K562 (cell line): ENCODE data around the gene MYRIP. TPM values are rescaled to one million over a fixed set of nuclear protein-coding genes. Genes with fewer than 3 reads are reported as not detected.

Experiments used
- ATAC-seq: fragments of 200-7000 bp; cut with Tn5 transposase; 3 replicates; pipeline ENCODE4 v1.9.1; 2020; ENCODE audit warnings: moderate library complexity
- BruUV-seq: library from RNA; stranded (reverse); fragments of 400-500 nt; replicated peaks from 2 replicates; lab custom pipeline; 2021; lab: Mats Ljungman, UMichigan
- CTCF ChIA-PET: fragments of 300-600 bp; formaldehyde crosslinking; extraction: SDS; loops from one replicate; lab custom pipeline; 2021; ENCODE audit warnings: low intra/inter-chr PET ratio; lab: Yijun Ruan, JAX
- POLR2A ChIA-PET: fragments of 300-600, 350-650 bp; sonication (Branson Sonifier 250); formaldehyde crosslinking; extraction: SDS; loops from one replicate; lab custom pipeline; 2021; ENCODE audit warnings: antibody characterized with exemption, inconsistent platforms; lab: Yijun Ruan, JAX
- DNase-seq, 4 experiments: peaks; one replicate each; pipeline versions ENCODE4 v3.0.0 to v3.0.0-alpha.2; 2011 to 2018; ENCODE audit warnings: low spot score in 3 of 4, mixed read lengths in 3 of 4; ENCODE audit errors: extremely low read depth in 1 of 4
- FAIRE-seq: peaks from 2 replicates; lab custom pipeline; 2011; peaks lifted over from hg19 to GRCh38; lab: Jason Lieb, UNC
- H2AFZ ChIP-seq: 2 replicates; pipeline ENCODE4 v1.6.0; 2011; ENCODE audit warnings: low read depth, low read length, control low read depth, inconsistent platforms
- H3K27ac ChIP-seq: fragments of 200-600 bp; 3 replicates; pipeline ENCODE4 v1.8.0; 2011; ENCODE audit warnings: low read depth, mild to moderate bottlenecking, control low read depth, inconsistent platforms, low read length, moderate library complexity, mixed read lengths; ENCODE audit errors: extremely low read depth
- H3K27me3 ChIP-seq, 2 experiments: fragments of 300-600 bp in 1 of 2; 2 replicates in 1 of 2; 3 replicates in 1 of 2; pipeline versions ENCODE4 v1.6.0 to v1.8.0; 2011; ENCODE audit warnings: inconsistent platforms in 2 of 2, low read length in 2 of 2, mild to moderate bottlenecking in 1 of 2, mixed read lengths in 1 of 2, moderate library complexity in 1 of 2; ENCODE audit not compliant: control insufficient read depth in 2 of 2, insufficient read depth in 2 of 2
- H3K36me3 ChIP-seq: fragments of 300-600 bp; 3 replicates; pipeline ENCODE4 v1.8.0; 2011; ENCODE audit warnings: mild to moderate bottlenecking, low read length, inconsistent platforms; ENCODE audit not compliant: control insufficient read depth, insufficient read depth
- H3K4me1 ChIP-seq, 2 experiments: fragments of 200-600 bp in 1 of 2; replicated peaks in 1 of 2; 2 replicates in 1 of 2; 3 replicates in 1 of 2; pipeline versions ENCODE4 v1.5.1 to v1.8.0; 2011; ENCODE audit warnings: inconsistent platforms in 2 of 2, low read length in 2 of 2, mild to moderate bottlenecking in 1 of 2, mixed read lengths in 1 of 2, moderate library complexity in 1 of 2; ENCODE audit not compliant: control insufficient read depth in 2 of 2, insufficient read depth in 2 of 2
- H3K4me2 ChIP-seq: 2 replicates; pipeline ENCODE4 v1.6.1; 2011; ENCODE audit warnings: low read length, control low read depth, inconsistent platforms, mixed read lengths; ENCODE audit not compliant: insufficient read depth
- H3K4me3 ChIP-seq: fragments of 200-600 bp; sonication (generic), shearing (Covaris generic); 2 replicates; pipeline ENCODE4 v1.5.1; 2016; ENCODE audit warnings: control low read depth, inconsistent platforms
- H3K79me2 ChIP-seq: fragments of 200-600 bp; 3 replicates; pipeline ENCODE4 v1.8.0; 2011; ENCODE audit warnings: low read length, inconsistent platforms; ENCODE audit not compliant: control insufficient read depth, insufficient read depth
- H3K9ac ChIP-seq, 2 experiments: 2 replicates each; pipeline versions ENCODE4 v1.6.0 to v1.6.1; 2011; ENCODE audit warnings: low read depth in 2 of 2, low read length in 2 of 2, control low read depth in 1 of 2, inconsistent platforms in 1 of 2, mild to moderate bottlenecking in 1 of 2, mixed read lengths in 1 of 2; ENCODE audit not compliant: insufficient read depth in 1 of 2
- H3K9me1 ChIP-seq: one replicate; pipeline ENCODE4 v1.6.0; 2011; ENCODE audit warnings: inconsistent platforms, mild to moderate bottlenecking, low read length, moderate library complexity; ENCODE audit not compliant: control insufficient read depth, insufficient read depth
- H3K9me3 ChIP-seq: replicated peaks from 2 replicates; pipeline ENCODE4 v1.5.1; 2011; ENCODE audit warnings: low read depth, low read length, inconsistent platforms; ENCODE audit not compliant: control insufficient read depth, insufficient read depth
- H4K20me1 ChIP-seq: replicated peaks from 2 replicates; pipeline ENCODE4 v1.6.1; 2011; ENCODE audit warnings: low read length, inconsistent platforms, mixed read lengths; ENCODE audit not compliant: control insufficient read depth, insufficient read depth
- CBFA2T2 ChIP-seq: fragments of 450-650 bp; conservative IDR thresholded peaks from 2 replicates; pipeline ENCODE4 v1.6.1; 2017; ENCODE audit warnings: mild to moderate bottlenecking
- E2F4 ChIP-seq: sonication (generic); formaldehyde crosslinking; IDR thresholded peaks from 2 replicates; pipeline ENCODE4 v1.8.0; 2022; ENCODE audit warnings: mild to moderate bottlenecking, low read depth, missing genetic modification reagents
- ETV6 ChIP-seq, 3 experiments: fragments of 150-350 bp in 1 of 3; sonication (generic) in 1 of 3; formaldehyde crosslinking in 1 of 3; IDR thresholded peaks; 2 replicates each; pipeline versions ENCODE4 v1.6.1 to v1.8.0; 2014 to 2022; ENCODE audit warnings: borderline replicate concordance in 2 of 3, low read depth in 2 of 3, antibody characterized with exemption in 1 of 3, low read length in 1 of 3, mild to moderate bottlenecking in 1 of 3, missing genetic modification reagents in 1 of 3
- KDM5B ChIP-seq: fragments of 200-600 bp; sonication (generic); IDR thresholded peaks from 2 replicates; pipeline ENCODE4 v1.6.1; 2012; ENCODE audit warnings: low read depth, mild to moderate bottlenecking, moderate library complexity, low read length, control low read depth, inconsistent platforms; ENCODE audit not compliant: insufficient replicate concordance
- NFIX ChIP-seq: fragments of 250-450 bp; sonication (Bioruptor Pico); IDR thresholded peaks from 2 replicates; pipeline ENCODE4 v1.4.0; 2020; ENCODE audit warnings: low read depth, mild to moderate bottlenecking, moderate library complexity
- PHB ChIP-seq: fragments of 250-450 bp; sonication (Bioruptor Pico); IDR thresholded peaks from 2 replicates; pipeline ENCODE4 v1.5.0; 2021
- PHTF2 ChIP-seq: fragments of 250-450 bp; sonication (Bioruptor Pico); IDR thresholded peaks from 2 replicates; pipeline ENCODE4 v1.5.0; 2021; ENCODE audit warnings: mild to moderate bottlenecking
- PRMT5 ChIP-seq: sonication (generic); formaldehyde crosslinking; IDR thresholded peaks from 2 replicates; pipeline ENCODE4 v1.5.0; 2020; ENCODE audit warnings: missing genetic modification reagents
- SMARCA4 ChIP-seq: fragments of 450-650 bp; IDR thresholded peaks from 2 replicates; pipeline ENCODE4 v1.6.1; 2016
- SNRNP70 ChIP-seq: fragments of 200-400 bp; formaldehyde crosslinking; optimal IDR thresholded peaks from 2 replicates; pipeline ENCODE3; 2017; ENCODE audit warnings: low read depth, low read length
- STAT5A ChIP-seq: IDR thresholded peaks from 2 replicates; pipeline ENCODE4 v1.6.1; 2012; ENCODE audit warnings: low read length, inconsistent platforms, borderline replicate concordance
- ZNF407 ChIP-seq: fragments of 450-650 bp; IDR thresholded peaks from 2 replicates; pipeline ENCODE4 v1.6.1; 2016; ENCODE audit warnings: low read depth
- ZNF561 ChIP-seq: fragments of 450-650 bp; formaldehyde crosslinking; conservative IDR thresholded peaks from 2 replicates; pipeline ENCODE4 v1.4.0; 2020; ENCODE audit warnings: mild to moderate bottlenecking, moderate library complexity
- WGBS: fragments of 100-300 bp; shearing (Covaris generic); methylation state at CpG from one replicate; pipeline ENCODE4 v1.1.6; 2016; ENCODE audit warnings: low coverage, mixed read lengths; ENCODE audit not compliant: insufficient coverage; ENCODE audit errors: missing lambda C conversion rate; 5-methylcytosine and 5-hydroxymethylcytosine counted together
- in situ Hi-C: fragments of 300-500 bp; cut with MboI; formaldehyde crosslinking; loops from 4 replicates; pipeline ENCODE4 v1.15.0; 2018; ENCODE audit warnings: inconsistent platforms, mixed read lengths
- intact Hi-C: fragments of 100-400 bp; cut with micrococcal nuclease; formaldehyde crosslinking; loops from 2 replicates; pipeline ENCODE4 v1.14.2; 2022
- polyA plus RNA-seq, 8 experiments: library from polyadenylated mRNA; depleted of rRNA in 4 of 8; stranded (reverse) in 5 of 8; unstranded in 3 of 8; fragments of >200 nt; fragmentation: Nextera tagmentation in 2 of 8; fragmentation: Illumina TruSeq in 1 of 8; extraction: Ambion mirVana in 2 of 8; extraction: Trizol in 1 of 8; gene quantifications; 2 replicates each; pipeline versions ENCODE4 v1.2.1 to v1.2.3, GENCODE V29; 2011 to 2014; ENCODE audit warnings: inconsistent platforms in 1 of 8, missing spikeins in 1 of 8
- total RNA-seq, 7 experiments: library from RNA; depleted of rRNA in 6 of 7; stranded (reverse); fragments of >200 nt in 6 of 7; fragmentation: Illumina TruSeq in 2 of 7; extraction: Trizol in 2 of 7; gene quantifications; 2 replicates each; pipeline versions ENCODE4 v1.2.1 to v1.2.3, GENCODE V29; 2011 to 2021; ENCODE audit warnings: low replicate concordance in 1 of 7

The MYRIP gene
- total and polyA plus RNA-seq, 9 of the 15 experiments (the other 6 are each of a cell fraction or from before 2014, with no cell fraction given): 0.03 to 0.12 TPM; not detected in 7

GRCh38 chr3:40186508-40186907 lies 377.1 kb downstream of the MYRIP start (continued):
- TF ChIP-seq SMARCA4 (no peak), ETV6 (IDR thresholded peaks at IDR 0.05; ENCODE audit: borderline replicate concordance in 1 of 2, low read depth in 2 of 2, low read length in 1 of 2) (no peak), ETV6 (CRISPR knock-in tag; IDR thresholded peaks at IDR 0.05; ENCODE audit: borderline replicate concordance) (no peak), PHB (CRISPR knock-in tag) (no peak), CBFA2T2 (no peak)

- Histone ChIP-seq H4K20me1 (no peaks in the 10 kb centered on the region), H2AFZ (no peak overlapping the region), H3K9ac (no peak overlapping the region), H3K27ac (no peak overlapping the region), H3K36me3 (no peaks in the 10 kb centered on the region), H3K27me3 (peaks cover 3 to 49% of the 10 kb centered on the region in 2 experiments; a peak in 3 of 5 replicates), H3K4me2 (no peak overlapping the region), H3K9me3 (no peaks in the 10 kb centered on the region), H3K4me3 (no peak overlapping the region), H3K4me1 (peaks cover 3 to 9% of the 10 kb centered on the region in 2 experiments; a peak in 2 of 5 replicates), H3K79me2 (no peaks in the 10 kb centered on the region), H3K9me1 (no peaks in the 10 kb centered on the region)
- FAIRE-seq: no peak
- no peak for DNase-seq
- intact Hi-C loops: no loop called here
- ATAC-seq: no peak
- no TSS peak for BruUV-seq
- in situ Hi-C loops: no loop called here
- 0% methylated on average over 3 of the region's 3 CpGs for WGBS
- POLR2A ChIA-PET: interaction anchor here (1.1 kb wide), 1 partner anchor 129 kb away, joined by 4 read pairs; no protein-coding TSS in a partner anchor
- CTCF ChIA-PET: interaction anchor here (0.6 kb wide), 1 partner anchor 723 kb away, joined by 5 read pairs; no protein-coding TSS in a partner anchor
- TF ChIP-seq NFIX (CRISPR knock-in tag) (no peak), PHTF2 (no peak), ZNF407 (no peak), E2F4 (CRISPR knock-in tag) (no peak), ZNF561 (CRISPR knock-in tag) (no peak), PRMT5 (CRISPR knock-in tag) (no peak), STAT5A (no peak), KDM5B (no peak), SNRNP70 (no peak)
Observed at GRCh38 chr3:40187945-40188344, 378.5 kb downstream of the MYRIP start.
